Measurements from ENCODE around the gene THEM5. TPM values are rescaled to one million over a fixed set of nuclear protein-coding genes. Genes with fewer than 3 reads are reported as not detected.

Gene THEM5
- polyA plus RNA-seq, 2 donors, result 1.5 to 1.7 TPM

- Histone ChIP-seq H3K4me3 (ENCODE audit: low read depth in 1 of 2, low read length in 2 of 2) (no peak overlapping the region), H3K27me3 (ENCODE audit: control insufficient read depth in 1 of 2, insufficient read depth in 2 of 2, low read length in 2 of 2) (no peaks in the 10 kb centered on the region), H3K4me1 (ENCODE audit: control insufficient read depth in 2 of 2, insufficient read depth in 2 of 2, low read length in 1 of 2) (peaks cover 0 to 19% of the 10 kb centered on the region in 2 donors), H3K9me3 (ENCODE audit: control insufficient read depth in 2 of 2, insufficient read depth in 1 of 2, low read depth in 1 of 2, low read length in 1 of 2) (no peaks in the 10 kb centered on the region), H3K36me3 (ENCODE audit: control insufficient read depth in 2 of 2, insufficient read depth in 2 of 2, low read length in 1 of 2) (peaks cover 0 to 2% of the 10 kb centered on the region in 2 donors), H3K27ac (ENCODE audit: low read depth in 2 of 2, low read length in 1 of 2) (no peak overlapping the region)
- 61 to 67% methylated on average over 7 of the region's 7 CpGs for WGBS, 2 donors
These were observed 36.2 kb downstream of the THEM5 start for GRCh38 chr1:151817353-151817730.

GRCh38 chr1:151816548-151817352 lies 36.8 kb downstream of the THEM5 start:
- 58% methylated on average over 25 to 26 of the region's 26 CpGs for WGBS, 2 donors
- Histone ChIP-seq H3K4me3 (ENCODE audit: low read depth in 1 of 2, low read length in 2 of 2) (no peak overlapping the region), H3K27ac (ENCODE audit: low read depth in 2 of 2, low read length in 1 of 2) (no peak overlapping the region)

GRCh38 chr1:151815716-151816327 lies 37.7 kb downstream of the THEM5 start:
- no peak overlapping the region for H3K27ac ChIP-seq (ENCODE audit: low read depth in 2 of 2, low read length in 1 of 2)
- no peak overlapping the region for H3K4me3 ChIP-seq (ENCODE audit: low read depth in 1 of 2, low read length in 2 of 2)
- H3K9me3 ChIP-seq (ENCODE audit: control insufficient read depth in 2 of 2, insufficient read depth in 1 of 2, low read depth in 1 of 2, low read length in 1 of 2), result no peaks in the 10 kb centered on the region
- 66 to 76% methylated on average over 12 of the region's 12 CpGs for WGBS, 2 donors
- peaks cover 0 to 19% of the 10 kb centered on the region in 2 donors for H3K4me1 ChIP-seq (ENCODE audit: control insufficient read depth in 2 of 2, insufficient read depth in 2 of 2, low read length in 1 of 2)
- no peaks in the 10 kb centered on the region for H3K27me3 ChIP-seq (ENCODE audit: control insufficient read depth in 1 of 2, insufficient read depth in 2 of 2, low read length in 2 of 2)
- peaks cover 0 to 2% of the 10 kb centered on the region in 2 donors for H3K36me3 ChIP-seq (ENCODE audit: control insufficient read depth in 2 of 2, insufficient read depth in 2 of 2, low read length in 1 of 2)

More at GRCh38 chr1:151816548-151817352, 36.8 kb downstream of the THEM5 start:
- no peaks in the 10 kb centered on the region for H3K9me3 ChIP-seq (ENCODE audit: control insufficient read depth in 2 of 2, insufficient read depth in 1 of 2, low read depth in 1 of 2, low read length in 1 of 2)
- H3K36me3 ChIP-seq (ENCODE audit: control insufficient read depth in 2 of 2, insufficient read depth in 2 of 2, low read length in 1 of 2), result peaks cover 0 to 2% of the 10 kb centered on the region in 2 donors
- H3K4me1 ChIP-seq (ENCODE audit: control insufficient read depth in 2 of 2, insufficient read depth in 2 of 2, low read length in 1 of 2), result peaks cover 0 to 19% of the 10 kb centered on the region in 2 donors
- no peaks in the 10 kb centered on the region for H3K27me3 ChIP-seq (ENCODE audit: control insufficient read depth in 1 of 2, insufficient read depth in 2 of 2, low read length in 2 of 2)

GRCh38 chr1:151814971-151815545 lies 38.5 kb downstream of the THEM5 start:
- peaks cover 0 to 15% of the 10 kb centered on the region in 2 donors for H3K4me1 ChIP-seq (ENCODE audit: control insufficient read depth in 2 of 2, insufficient read depth in 2 of 2, low read length in 1 of 2)
- H3K27me3 ChIP-seq (ENCODE audit: control insufficient read depth in 1 of 2, insufficient read depth in 2 of 2, low read length in 2 of 2), result no peaks in the 10 kb centered on the region
- peaks cover 0 to 2% of the 10 kb centered on the region in 2 donors for H3K36me3 ChIP-seq (ENCODE audit: control insufficient read depth in 2 of 2, insufficient read depth in 2 of 2, low read length in 1 of 2)
- WGBS, 2 donors, result 82 to 91% methylated on average over 8 of the region's 8 CpGs
- H3K4me3 ChIP-seq (ENCODE audit: low read depth in 1 of 2, low read length in 2 of 2), result no peak overlapping the region
- no peaks in the 10 kb centered on the region for H3K9me3 ChIP-seq (ENCODE audit: control insufficient read depth in 2 of 2, insufficient read depth in 1 of 2, low read depth in 1 of 2, low read length in 1 of 2)
- H3K27ac ChIP-seq (ENCODE audit: low read depth in 2 of 2, low read length in 1 of 2), result no peak overlapping the region

GRCh38 chr1:151814426-151814825 lies 39.1 kb downstream of the THEM5 start:
- Histone ChIP-seq H3K27me3 (ENCODE audit: control insufficient read depth in 1 of 2, insufficient read depth in 2 of 2, low read length in 2 of 2) (no peaks in the 10 kb centered on the region), H3K27ac (ENCODE audit: low read depth in 2 of 2, low read length in 1 of 2) (no peak overlapping the region), H3K4me1 (ENCODE audit: control insufficient read depth in 2 of 2, insufficient read depth in 2 of 2, low read length in 1 of 2) (peaks cover 0 to 10% of the 10 kb centered on the region in 2 donors), H3K4me3 (ENCODE audit: low read depth in 1 of 2, low read length in 2 of 2) (no peak overlapping the region), H3K9me3 (ENCODE audit: control insufficient read depth in 2 of 2, insufficient read depth in 1 of 2, low read depth in 1 of 2, low read length in 1 of 2) (no peaks in the 10 kb centered on the region), H3K36me3 (ENCODE audit: control insufficient read depth in 2 of 2, insufficient read depth in 2 of 2, low read length in 1 of 2) (peaks cover 0 to 2% of the 10 kb centered on the region in 2 donors)
- WGBS, 2 donors, result 86 to 93% methylated on average over 15 of the region's 15 CpGs

- Histone ChIP-seq H3K27me3 (ENCODE audit: control insufficient read depth in 1 of 2, insufficient read depth in 2 of 2, low read length in 2 of 2) (no peaks in the 10 kb centered on the region), H3K9me3 (ENCODE audit: control insufficient read depth in 2 of 2, insufficient read depth in 1 of 2, low read depth in 1 of 2, low read length in 1 of 2) (no peaks in the 10 kb centered on the region), H3K4me3 (ENCODE audit: low read depth in 1 of 2, low read length in 2 of 2) (no peak overlapping the region), H3K27ac (ENCODE audit: low read depth in 2 of 2, low read length in 1 of 2) (no peak overlapping the region), H3K36me3 (ENCODE audit: control insufficient read depth in 2 of 2, insufficient read depth in 2 of 2, low read length in 1 of 2) (peaks cover 0 to 2% of the 10 kb centered on the region in 2 donors), H3K4me1 (ENCODE audit: control insufficient read depth in 2 of 2, insufficient read depth in 2 of 2, low read length in 1 of 2) (peaks cover 0 to 10% of the 10 kb centered on the region in 2 donors)
- 86 to 87% methylated on average over 12 of the region's 12 CpGs for WGBS, 2 donors
These were observed 40.1 kb downstream of the THEM5 start for GRCh38 chr1:151813271-151813977.

- H3K27me3 ChIP-seq (ENCODE audit: control insufficient read depth in 1 of 2, insufficient read depth in 2 of 2, low read length in 2 of 2), result no peaks in the 10 kb centered on the region
- H3K4me3 ChIP-seq (ENCODE audit: low read depth in 1 of 2, low read length in 2 of 2), result no peak overlapping the region
- 91 to 95% methylated on average over 9 of the region's 9 CpGs for WGBS, 2 donors
- H3K27ac ChIP-seq (ENCODE audit: low read depth in 2 of 2, low read length in 1 of 2), result no peak overlapping the region
- H3K36me3 ChIP-seq (ENCODE audit: control insufficient read depth in 2 of 2, insufficient read depth in 2 of 2, low read length in 1 of 2), result peaks cover 0 to 2% of the 10 kb centered on the region in 2 donors
- H3K9me3 ChIP-seq (ENCODE audit: control insufficient read depth in 2 of 2, insufficient read depth in 1 of 2, low read depth in 1 of 2, low read length in 1 of 2), result no peaks in the 10 kb centered on the region
- H3K4me1 ChIP-seq (ENCODE audit: control insufficient read depth in 2 of 2, insufficient read depth in 2 of 2, low read length in 1 of 2), result no peaks in the 10 kb centered on the region
These were observed 42.3 kb downstream of the THEM5 start for GRCh38 chr1:151811181-151811580.

GRCh38 chr1:151809985-151810556 lies 43.4 kb downstream of the THEM5 start:
- Histone ChIP-seq H3K9me3 (ENCODE audit: control insufficient read depth in 2 of 2, insufficient read depth in 1 of 2, low read depth in 1 of 2, low read length in 1 of 2) (no peaks in the 10 kb centered on the region), H3K4me1 (ENCODE audit: control insufficient read depth in 2 of 2, insufficient read depth in 2 of 2, low read length in 1 of 2) (no peaks in the 10 kb centered on the region), H3K4me3 (ENCODE audit: low read depth in 1 of 2, low read length in 2 of 2) (no peak overlapping the region), H3K36me3 (ENCODE audit: control insufficient read depth in 2 of 2, insufficient read depth in 2 of 2, low read length in 1 of 2) (peaks cover 0 to 2% of the 10 kb centered on the region in 2 donors), H3K27ac (ENCODE audit: low read depth in 2 of 2, low read length in 1 of 2) (no peak overlapping the region), H3K27me3 (ENCODE audit: control insufficient read depth in 1 of 2, insufficient read depth in 2 of 2, low read length in 2 of 2) (no peaks in the 10 kb centered on the region)
- 98 to 99% methylated on average over 1 of the region's 1 CpG for WGBS, 2 donors

Data from esophagus (tissue), 2 donors.